Measurements from ENCODE around the gene S100A9.

S100A9 gene

DNA sequence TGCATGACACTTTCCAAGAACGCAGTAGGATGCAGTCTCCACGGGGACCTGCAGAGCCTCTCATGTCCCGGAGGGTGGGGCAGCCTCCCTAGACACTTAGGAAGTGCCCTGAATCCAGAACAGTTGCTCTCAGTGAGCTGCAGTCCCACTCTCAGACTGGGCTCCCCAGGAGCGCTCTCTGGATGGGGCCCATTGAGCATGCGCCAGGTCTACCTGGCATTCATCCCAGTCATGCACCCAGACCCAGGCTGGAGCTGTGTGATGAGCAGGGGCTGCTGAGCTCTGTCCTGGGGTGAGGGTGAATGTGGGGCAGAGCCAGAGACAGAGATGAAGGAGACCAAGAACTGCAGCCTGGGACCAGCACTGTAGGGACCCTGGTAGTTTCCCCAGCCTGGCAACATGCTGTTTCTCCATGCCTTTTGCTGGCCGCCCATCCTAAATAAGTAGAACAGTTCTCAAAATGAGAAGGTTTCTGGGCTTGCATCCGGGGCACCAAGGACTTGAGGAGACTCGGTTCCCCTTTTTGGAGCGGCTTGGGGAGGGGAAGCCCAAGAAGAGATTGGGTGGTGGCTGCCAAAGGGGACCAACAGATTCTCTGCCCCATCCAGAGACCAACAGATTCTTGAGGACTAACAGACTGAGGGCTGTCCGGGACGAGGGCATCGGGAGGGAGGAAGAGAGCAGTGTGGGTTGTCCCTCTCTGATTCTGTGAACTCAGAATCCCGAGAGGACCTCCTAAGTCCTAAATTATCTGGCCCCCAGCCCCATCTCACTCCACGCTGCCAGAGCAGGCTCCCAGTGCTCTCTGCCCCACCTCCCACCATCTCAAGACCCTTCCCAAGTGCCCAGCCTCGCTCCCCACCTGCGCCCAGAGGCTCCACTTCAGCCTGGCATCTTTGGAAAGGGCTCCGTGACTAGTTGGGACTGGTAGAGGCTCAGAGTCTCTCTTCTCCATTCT, 8.0 kb upstream of the S100A9 start:
- Mint-ChIP-seq H3K9me3 (no peaks in the 10 kb centered on the region), H3K4me1 (peaks cover 20% of the 10 kb centered on the region), H3K27me3 (peaks cover 27% of the 10 kb centered on the region), H3K4me3 (no peak overlapping the region), H3K27ac (no peak overlapping the region), H3K36me3 (ENCODE audit: low read depth) (no peaks in the 10 kb centered on the region)
- DNase-seq: no peak
- no peak for ATAC-seq

DNA sequence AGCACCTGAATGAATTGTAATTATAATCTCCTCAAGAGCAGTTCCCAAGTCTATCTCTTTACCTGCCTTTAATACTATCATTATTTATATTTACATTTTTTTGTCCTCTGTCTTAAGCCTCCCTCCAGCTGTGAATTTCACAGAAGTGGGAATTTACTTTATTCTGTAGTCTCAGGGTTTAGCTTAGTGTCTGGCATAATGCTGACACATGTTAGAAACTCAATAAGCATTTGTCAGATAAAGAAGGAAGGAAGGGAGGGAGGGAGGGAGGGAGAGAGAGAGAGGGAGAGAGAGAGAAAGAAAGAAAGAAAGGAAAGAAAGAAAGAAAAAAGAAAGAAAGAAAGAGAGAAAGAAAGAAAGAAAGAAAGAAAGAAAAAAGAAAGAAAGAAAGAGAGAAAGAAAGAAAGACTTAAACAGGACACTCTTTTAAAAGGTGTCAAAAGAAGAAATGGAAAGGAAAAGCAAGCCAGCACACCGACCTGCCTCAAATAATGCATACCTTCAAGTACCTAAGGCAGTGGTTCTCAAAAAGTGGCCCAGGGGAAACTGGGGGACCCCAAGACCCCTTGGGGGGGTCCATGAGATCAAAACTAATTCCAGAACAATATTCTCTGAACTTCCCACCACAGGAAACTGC, 7.2 kb upstream of the S100A9 start:
- H3K27me3 Mint-ChIP-seq: peaks cover 27% of the 10 kb centered on the region
- H3K27ac Mint-ChIP-seq: no peak overlapping the region
- H3K9me3 Mint-ChIP-seq: no peaks in the 10 kb centered on the region
- no peak overlapping the region for H3K4me3 Mint-ChIP-seq
- ATAC-seq (no peak), DNase-seq (no peak)
- H3K36me3 Mint-ChIP-seq (ENCODE audit: low read depth): no peaks in the 10 kb centered on the region
- peaks cover 13% of the 10 kb centered on the region for H3K4me1 Mint-ChIP-seq

- no peak for ATAC-seq
- no peak overlapping the region for H3K27ac Mint-ChIP-seq
- H3K27me3 Mint-ChIP-seq: peaks cover 25% of the 10 kb centered on the region
- H3K9me3 Mint-ChIP-seq: no peaks in the 10 kb centered on the region
- H3K4me3 Mint-ChIP-seq: no peak overlapping the region
- H3K36me3 Mint-ChIP-seq (ENCODE audit: low read depth): no peaks in the 10 kb centered on the region
- peak; percentile 67 for DNase-seq
- no peaks in the 10 kb centered on the region for H3K4me1 Mint-ChIP-seq
Measured at GRCh38 chr1:153352523-153352922, 5.1 kb upstream of the S100A9 start.

DNA sequence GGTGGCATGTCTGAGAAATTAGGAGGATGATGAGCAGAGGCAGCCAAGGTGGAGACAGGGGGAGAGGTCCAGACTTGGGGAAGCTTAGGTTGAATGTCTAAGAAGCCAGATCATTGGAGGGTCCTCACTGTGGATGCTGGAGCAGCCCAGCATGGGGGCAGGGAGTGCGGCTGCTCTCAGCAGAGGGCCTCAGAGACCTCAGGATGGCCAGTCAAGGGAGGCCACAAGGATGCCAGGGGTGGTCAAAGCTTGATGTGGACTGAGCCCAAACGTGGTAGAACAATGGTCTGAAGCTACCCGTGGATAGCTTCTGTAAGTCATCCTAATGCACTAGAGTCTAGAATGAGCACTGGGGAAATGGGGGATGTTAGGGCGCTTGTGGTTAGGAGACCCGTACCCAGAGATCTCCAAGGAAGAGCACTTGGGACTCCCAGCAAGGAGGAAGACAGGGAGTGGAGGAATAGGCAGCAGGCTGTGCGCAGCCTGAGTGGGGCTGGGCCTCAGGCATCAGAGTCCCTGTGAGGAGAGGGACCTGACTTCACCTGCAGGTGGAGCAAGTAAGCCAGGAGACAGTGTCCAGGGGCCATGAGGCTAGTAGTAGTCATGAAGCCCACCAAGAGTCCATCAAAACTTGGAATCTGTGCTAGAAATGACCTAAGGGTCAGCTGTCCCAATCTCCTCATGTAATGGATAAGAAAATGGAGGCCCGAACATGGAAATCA, 4.3 kb upstream of the S100A9 start:
- H3K9me3 Mint-ChIP-seq: no peaks in the 10 kb centered on the region
- H3K27me3 Mint-ChIP-seq: peaks cover 21% of the 10 kb centered on the region
- H3K27ac Mint-ChIP-seq: no peak overlapping the region

DNA sequence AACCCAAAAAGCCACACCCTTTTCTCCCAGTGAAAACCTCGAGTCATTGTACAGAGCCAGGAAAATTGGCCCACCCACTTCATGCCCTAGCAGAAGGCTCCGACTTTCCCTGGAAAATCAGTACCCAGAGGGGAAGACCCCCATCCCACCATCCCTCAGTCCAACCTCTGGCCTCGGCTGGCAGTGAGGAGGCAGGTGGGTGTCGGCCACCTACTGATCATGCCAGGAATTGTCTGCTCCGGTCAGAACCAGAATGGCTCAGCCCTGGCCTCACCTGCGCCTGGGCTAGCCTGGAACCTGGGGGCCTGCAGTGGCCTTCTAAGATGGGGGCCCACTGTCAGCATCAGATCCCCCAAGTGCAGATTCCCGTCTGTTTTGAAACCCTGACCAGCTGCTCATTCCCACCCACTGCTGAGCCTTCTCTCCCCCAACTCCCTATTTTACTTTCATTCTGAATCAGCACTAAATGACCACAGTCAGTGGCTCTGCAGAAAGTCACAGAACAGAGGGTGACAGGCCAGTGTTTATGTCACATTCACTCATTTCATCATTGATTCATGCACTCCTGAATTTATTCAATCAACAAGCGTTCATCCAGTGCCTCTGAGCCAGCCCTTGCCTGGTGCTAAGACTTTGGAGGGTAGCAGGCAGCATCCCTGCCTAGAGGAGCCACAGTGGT, 3.0 kb upstream of the S100A9 start:
- no peak overlapping the region for H3K4me3 Mint-ChIP-seq
- H3K27me3 Mint-ChIP-seq: peaks cover 15% of the 10 kb centered on the region
- peaks cover 6% of the 10 kb centered on the region for H3K4me1 Mint-ChIP-seq
- H3K27ac Mint-ChIP-seq: no peak overlapping the region
- ATAC-seq (no peak), DNase-seq (no peak)
- H3K36me3 Mint-ChIP-seq (ENCODE audit: low read depth): no peaks in the 10 kb centered on the region
- no peaks in the 10 kb centered on the region for H3K9me3 Mint-ChIP-seq

More for the DNA sequence above, 4.3 kb upstream of the S100A9 start:
- Mint-ChIP-seq H3K4me1 (peaks cover 6% of the 10 kb centered on the region), H3K4me3 (no peak overlapping the region), H3K36me3 (ENCODE audit: low read depth) (no peaks in the 10 kb centered on the region)
- DNase-seq: no peak
- no peak for ATAC-seq

GRCh38 chr1:153355445-153356071, 2.1 kb upstream of the S100A9 start:
- H3K27ac Mint-ChIP-seq: no peak overlapping the region
- no peaks in the 10 kb centered on the region for H3K9me3 Mint-ChIP-seq
- peaks cover 6% of the 10 kb centered on the region for H3K4me1 Mint-ChIP-seq
- ATAC-seq (peak; percentile 75), DNase-seq (peak; percentile 48)
- no peak overlapping the region for H3K4me3 Mint-ChIP-seq
- H3K36me3 Mint-ChIP-seq (ENCODE audit: low read depth): no peaks in the 10 kb centered on the region
- peaks cover 13% of the 10 kb centered on the region for H3K27me3 Mint-ChIP-seq

- no peak for DNase-seq
- no peak for ATAC-seq
- no peaks in the 10 kb centered on the region for H3K9me3 Mint-ChIP-seq
- H3K27me3 Mint-ChIP-seq: peaks cover 4% of the 10 kb centered on the region
- peaks cover 6% of the 10 kb centered on the region for H3K4me1 Mint-ChIP-seq
- no peak overlapping the region for H3K4me3 Mint-ChIP-seq
- no peaks in the 10 kb centered on the region for H3K36me3 Mint-ChIP-seq (ENCODE audit: low read depth)
- no peak overlapping the region for H3K27ac Mint-ChIP-seq
Measured at GRCh38 chr1:153356392-153357075, 1.1 kb upstream of the S100A9 start.

DNA sequence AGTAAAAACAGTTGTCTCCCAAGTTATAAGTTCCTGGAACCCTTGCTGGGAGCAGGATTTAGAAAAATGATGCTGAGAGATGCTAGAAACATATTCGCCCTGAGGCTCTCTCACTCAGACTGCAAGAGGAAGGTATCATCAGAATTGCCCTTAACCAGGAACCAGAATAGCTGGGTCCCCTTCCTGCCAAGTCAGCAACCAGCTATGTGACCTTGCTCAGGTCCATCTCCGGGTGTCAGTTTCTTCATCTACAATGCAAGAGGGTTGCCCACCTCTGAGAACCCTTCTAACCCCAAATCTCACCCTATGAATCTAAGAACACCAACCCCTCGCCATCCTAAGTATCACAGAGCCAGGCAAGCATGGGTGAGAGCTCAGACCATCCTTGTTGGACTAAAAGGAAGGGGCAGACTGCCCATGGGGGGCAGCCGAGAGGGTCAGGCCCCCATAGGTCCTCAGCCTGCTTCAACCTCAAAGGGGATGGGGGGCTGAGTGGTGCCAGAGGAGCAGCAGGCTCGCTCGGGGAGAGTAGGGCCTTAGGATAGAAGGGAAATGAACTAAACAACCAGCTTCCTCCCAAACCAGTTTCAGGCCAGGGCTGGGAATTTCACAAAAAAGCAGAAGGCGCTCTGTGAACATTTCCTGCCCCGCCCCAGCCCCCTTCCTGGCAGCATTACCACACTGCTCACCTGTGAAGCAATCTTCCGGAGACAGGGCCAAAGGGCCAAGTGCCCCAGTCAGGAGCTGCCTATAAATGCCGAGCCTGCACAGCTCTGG, 390 bp upstream of the S100A9 start:
- peaks cover 6% of the 10 kb centered on the region for H3K4me1 Mint-ChIP-seq
- DNase-seq (no peak), ATAC-seq (no peak)
- H3K4me3 Mint-ChIP-seq: no peak overlapping the region
- peaks cover 4% of the 10 kb centered on the region for H3K27me3 Mint-ChIP-seq
- no peaks in the 10 kb centered on the region for H3K9me3 Mint-ChIP-seq
- H3K27ac Mint-ChIP-seq: no peak overlapping the region
- no peaks in the 10 kb centered on the region for H3K36me3 Mint-ChIP-seq (ENCODE audit: low read depth)

GRCh38 chr1:153358691-153358975, 979 bp downstream of the S100A9 start:
- peaks cover 6% of the 10 kb centered on the region for H3K4me1 Mint-ChIP-seq
- H3K9me3 Mint-ChIP-seq: no peaks in the 10 kb centered on the region
- H3K36me3 Mint-ChIP-seq (ENCODE audit: low read depth): no peaks in the 10 kb centered on the region
- no peaks in the 10 kb centered on the region for H3K27me3 Mint-ChIP-seq
- ATAC-seq (no peak), DNase-seq (no peak)
- H3K4me3 Mint-ChIP-seq: no peak overlapping the region
- H3K27ac Mint-ChIP-seq: no peak overlapping the region

- ATAC-seq: no peak
- DNase-seq: no peak
- Mint-ChIP-seq H3K4me1 (peaks cover 6% of the 10 kb centered on the region), H3K9me3 (no peaks in the 10 kb centered on the region), H3K4me3 (no peak overlapping the region), H3K27ac (no peak overlapping the region), H3K36me3 (ENCODE audit: low read depth) (no peaks in the 10 kb centered on the region), H3K27me3 (no peaks in the 10 kb centered on the region)
Measured at GRCh38 chr1:153359241-153359640, 1.6 kb downstream of the S100A9 start.

- H3K9me3 Mint-ChIP-seq: no peaks in the 10 kb centered on the region
- H3K27me3 Mint-ChIP-seq: peaks cover 4% of the 10 kb centered on the region
- no peak overlapping the region for H3K27ac Mint-ChIP-seq
- ATAC-seq: no peak
- H3K36me3 Mint-ChIP-seq (ENCODE audit: low read depth): no peaks in the 10 kb centered on the region
- H3K4me1 Mint-ChIP-seq: peaks cover 6% of the 10 kb centered on the region
- no peak overlapping the region for H3K4me3 Mint-ChIP-seq
- DNase-seq: no peak
Measured at GRCh38 chr1:153360190-153360589, 2.5 kb downstream of the S100A9 start.

GRCh38 chr1:153360592-153361479, 3.2 kb downstream of the S100A9 start:
- H3K27ac Mint-ChIP-seq: no peak overlapping the region
- no peaks in the 10 kb centered on the region for H3K9me3 Mint-ChIP-seq
- no peak overlapping the region for H3K4me3 Mint-ChIP-seq
- H3K36me3 Mint-ChIP-seq (ENCODE audit: low read depth): no peaks in the 10 kb centered on the region
- H3K27me3 Mint-ChIP-seq: peaks cover 4% of the 10 kb centered on the region
- H3K4me1 Mint-ChIP-seq: peaks cover 6% of the 10 kb centered on the region
- ATAC-seq (no peak), DNase-seq (no peak)
